CD4-positive, CD25-positive, alpha-beta regulatory T cell (primary cell): ENCODE results near the gene B3GNT9. TPM values are rescaled to one million over a fixed set of nuclear protein-coding genes. Genes with fewer than 3 reads are reported as not detected.

Experiments
- ATAC-seq, 2 donors: fragments of 150-1000 bp; cut with Tn5 transposase; one replicate each; pipeline ENCODE4 v1.10.0; 2021; ENCODE audit warnings: low read depth in 2 of 2, moderate number of reproducible peaks in 2 of 2, moderate library complexity in 1 of 2
- DNase-seq, 3 donors: peaks; one replicate each; pipeline versions ENCODE4 v3.0.0 to v3.0.0-alpha.2; 2012 to 2022; ENCODE audit warnings: mixed read lengths in 1 of 3
- H3K27ac ChIP-seq: one replicate; pipeline ENCODE4 v1.7.0; 2013; ENCODE audit warnings: mild to moderate bottlenecking, low read length; ENCODE audit not compliant: insufficient read depth, poor library complexity, severe bottlenecking
- H3K27me3 ChIP-seq: one replicate; pipeline ENCODE4 v1.7.0; 2013; ENCODE audit warnings: low read length; ENCODE audit not compliant: control insufficient read depth, insufficient read depth
- H3K36me3 ChIP-seq: one replicate; pipeline ENCODE4 v1.7.0; 2013; ENCODE audit warnings: mild to moderate bottlenecking, low read length, moderate library complexity; ENCODE audit not compliant: control insufficient read depth, insufficient read depth
- H3K4me1 ChIP-seq: 2 replicates; pipeline ENCODE4 v1.7.0; 2013; ENCODE audit warnings: mild to moderate bottlenecking, low read length; ENCODE audit not compliant: insufficient read depth, control insufficient read depth, poor library complexity, severe bottlenecking
- H3K4me3 ChIP-seq: one replicate; pipeline ENCODE4 v1.7.0; 2013; ENCODE audit warnings: low read depth, mild to moderate bottlenecking, low read length, moderate library complexity
- H3K9me3 ChIP-seq, 2 experiments: 1 replicate in 1 of 2; 2 replicates in 1 of 2; pipeline ENCODE4 v1.7.0; 2013; ENCODE audit warnings: low read length in 2 of 2, mild to moderate bottlenecking in 1 of 2, moderate library complexity in 1 of 2; ENCODE audit not compliant: control insufficient read depth in 2 of 2
- H3K27ac Mint-ChIP-seq, 3 donors: one replicate each; pipeline ENCODE4 v1.8.0; 2020 to 2022; ENCODE audit warnings: mild to moderate bottlenecking in 3 of 3, mixed read lengths in 3 of 3, moderate library complexity in 2 of 3
- H3K27me3 Mint-ChIP-seq: one replicate; pipeline ENCODE4 v1.8.0; 2022; ENCODE audit warnings: mild to moderate bottlenecking, mixed read lengths
- H3K36me3 Mint-ChIP-seq: one replicate; pipeline ENCODE4 v1.8.0; 2020; ENCODE audit warnings: mixed read lengths
- H3K4me1 Mint-ChIP-seq, 4 donors: one replicate each; pipeline ENCODE4 v1.8.0; 2020 to 2022; ENCODE audit warnings: mixed read lengths in 4 of 4, mild to moderate bottlenecking in 1 of 4
- H3K4me3 Mint-ChIP-seq, 4 donors: one replicate each; pipeline ENCODE4 v1.8.0; 2020 to 2022; ENCODE audit warnings: mild to moderate bottlenecking in 4 of 4, mixed read lengths in 4 of 4, moderate library complexity in 3 of 4
- H3K9me3 Mint-ChIP-seq, 7 donors: one replicate each; pipeline ENCODE4 v1.8.0; 2020 to 2022; ENCODE audit warnings: mixed read lengths in 7 of 7, mild to moderate bottlenecking in 3 of 7, moderate library complexity in 2 of 7
- polyA plus RNA-seq, 4 donors: library from polyadenylated mRNA; unstranded; fragments of 300-500 nt; fragmentation: Illumina TruSeq; gene quantifications; one replicate each; pipeline ENCODE4 v1.2.3, GENCODE V29; 2021
- total RNA-seq: library from RNA; stranded (reverse); gene quantifications from one replicate; pipeline ENCODE4 v1.2.3, GENCODE V29; 2022

The B3GNT9 gene
- total RNA-seq, result 3.4 TPM
- 1 to 10 TPM in 3 of 4 donors, under 1 TPM in 1; 0.44 to 1.3 (median 1.2) TPM for polyA plus RNA-seq

GRCh38 chr16:67150833-67151396 is at the start of gene B3GNT9:
Gene B3GNT9 (minus strand): TSS chr16:67150998. CDS start chr16:67150485, 513 bp downstream.
- Mint-ChIP-seq H3K36me3 (peaks cover 22% of the 10 kb centered on the region), H3K4me3 (peak within 1 kb of the TSS; percentile 27 to 75 (median 59)), H3K9me3 (no peaks in the 10 kb centered on the region), H3K4me1 (peaks cover 0 to 30% (median 13%) of the 10 kb centered on the region in 4 donors), H3K27ac (peak within 1 kb of the TSS in 1 of 3 donors; percentile 56), H3K27me3 (peaks cover 16% of the 10 kb centered on the region)
- no peak within 1 kb of the TSS for H3K27ac ChIP-seq
- H3K27me3 ChIP-seq, result no peaks in the 10 kb centered on the region
- no peaks in the 10 kb centered on the region for H3K9me3 ChIP-seq
- peak within 1 kb of the TSS; percentile 41 for H3K4me3 ChIP-seq
- no peak for ATAC-seq
- H3K4me1 ChIP-seq, result peaks cover 31% of the 10 kb centered on the region
- H3K36me3 ChIP-seq, result peaks cover 16% of the 10 kb centered on the region
- DNase-seq, result peak in 1 of 3 donors; percentile 68

DNA sequence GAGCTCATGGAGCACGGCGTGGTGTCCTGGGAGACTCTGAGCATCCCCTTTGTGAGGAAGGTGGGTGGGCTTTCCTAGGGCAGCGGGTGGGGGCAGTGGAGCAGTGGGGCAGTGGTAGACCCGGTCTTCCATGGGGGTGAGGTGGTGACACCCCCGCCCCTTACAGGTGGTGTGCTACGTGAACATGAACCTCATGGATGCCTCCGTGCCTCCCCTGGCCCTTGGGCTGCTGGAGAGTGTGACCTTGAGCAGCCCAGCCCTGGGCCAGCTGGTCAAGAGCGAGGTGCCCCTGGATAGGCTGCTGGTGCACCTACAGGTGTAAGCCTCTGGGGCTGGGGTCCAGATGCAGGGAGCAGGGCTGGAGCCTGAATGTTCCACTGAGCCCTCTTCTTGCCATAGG is 49.7 kb upstream of the B3GNT9 start:
- Histone ChIP-seq H3K4me1 (no peaks in the 10 kb centered on the region), H3K36me3 (peaks cover 41% of the 10 kb centered on the region), H3K9me3 (no peaks in the 10 kb centered on the region), H3K4me3 (no peak overlapping the region), H3K27ac (no peak overlapping the region), H3K27me3 (no peaks in the 10 kb centered on the region)
- DNase-seq (no peak), ATAC-seq (no peak)
- no peak overlapping the region for H3K27ac Mint-ChIP-seq
- H3K27me3 Mint-ChIP-seq, result no peaks in the 10 kb centered on the region
- no peaks in the 10 kb centered on the region for H3K9me3 Mint-ChIP-seq
- peaks cover 0 to 20% (median 13%) of the 10 kb centered on the region in 4 donors for H3K4me1 Mint-ChIP-seq
- H3K4me3 Mint-ChIP-seq, result no peak overlapping the region
- H3K36me3 Mint-ChIP-seq, result peaks cover 20% of the 10 kb centered on the region

GRCh38 chr16:67199808-67200198 is 49.0 kb upstream of the B3GNT9 start:
- Mint-ChIP-seq H3K4me3 (peak overlapping the region in 1 of 4 donors; percentile 47), H3K27me3 (no peaks in the 10 kb centered on the region), H3K4me1 (peaks cover 0 to 20% (median 15%) of the 10 kb centered on the region in 4 donors)

GRCh38 chr16:67199011-67199807 is 48.4 kb upstream of the B3GNT9 start, which contains the start of gene ELMO3:
Gene ELMO3 (plus strand): TSS chr16:67199131. CDS start chr16:67199327, 196 bp downstream.
- H3K27ac Mint-ChIP-seq, result no peak within 1 kb of the TSS
- peaks cover 0 to 26% (median 15%) of the 10 kb centered on the region in 4 donors for H3K4me1 Mint-ChIP-seq
- peak within 1 kb of the TSS in 2 of 4 donors; percentile 47 to 78 for H3K4me3 Mint-ChIP-seq
- Histone ChIP-seq H3K9me3 (no peaks in the 10 kb centered on the region), H3K4me1 (no peaks in the 10 kb centered on the region), H3K27ac (no peak within 1 kb of the TSS), H3K27me3 (no peaks in the 10 kb centered on the region), H3K4me3 (no peak within 1 kb of the TSS), H3K36me3 (peaks cover 54% of the 10 kb centered on the region)
- no peaks in the 10 kb centered on the region for H3K27me3 Mint-ChIP-seq
- ATAC-seq, result no peak
- no peak for DNase-seq
- H3K36me3 Mint-ChIP-seq, result peaks cover 27% of the 10 kb centered on the region
- no peaks in the 10 kb centered on the region for H3K9me3 Mint-ChIP-seq

More at GRCh38 chr16:67199808-67200198, 49.0 kb upstream of the B3GNT9 start:
- Mint-ChIP-seq H3K36me3 (peaks cover 26% of the 10 kb centered on the region), H3K9me3 (no peaks in the 10 kb centered on the region), H3K27ac (no peak overlapping the region)
- DNase-seq, result no peak
- Histone ChIP-seq H3K4me1 (no peaks in the 10 kb centered on the region), H3K9me3 (no peaks in the 10 kb centered on the region), H3K27me3 (no peaks in the 10 kb centered on the region), H3K4me3 (no peak overlapping the region), H3K36me3 (peaks cover 48% of the 10 kb centered on the region), H3K27ac (no peak overlapping the region)
- no peak for ATAC-seq

GRCh38 chr16:67198238-67198734 is 47.5 kb upstream of the B3GNT9 start:
- Histone ChIP-seq H3K9me3 (no peaks in the 10 kb centered on the region), H3K27ac (no peak overlapping the region), H3K4me1 (peaks cover 7% of the 10 kb centered on the region), H3K27me3 (no peaks in the 10 kb centered on the region), H3K36me3 (peaks cover 57% of the 10 kb centered on the region), H3K4me3 (no peak overlapping the region)
- peaks cover 27% of the 10 kb centered on the region for H3K36me3 Mint-ChIP-seq
- H3K27me3 Mint-ChIP-seq, result no peaks in the 10 kb centered on the region
- no peak for DNase-seq
- H3K9me3 Mint-ChIP-seq, result no peaks in the 10 kb centered on the region
- H3K4me3 Mint-ChIP-seq, result peak overlapping the region in 1 of 4 donors; percentile 78
- H3K27ac Mint-ChIP-seq, result no peak overlapping the region
- ATAC-seq, result peak in 1 of 2 donors; percentile 27
- peaks cover 0 to 35% (median 22%) of the 10 kb centered on the region in 4 donors for H3K4me1 Mint-ChIP-seq

DNA sequence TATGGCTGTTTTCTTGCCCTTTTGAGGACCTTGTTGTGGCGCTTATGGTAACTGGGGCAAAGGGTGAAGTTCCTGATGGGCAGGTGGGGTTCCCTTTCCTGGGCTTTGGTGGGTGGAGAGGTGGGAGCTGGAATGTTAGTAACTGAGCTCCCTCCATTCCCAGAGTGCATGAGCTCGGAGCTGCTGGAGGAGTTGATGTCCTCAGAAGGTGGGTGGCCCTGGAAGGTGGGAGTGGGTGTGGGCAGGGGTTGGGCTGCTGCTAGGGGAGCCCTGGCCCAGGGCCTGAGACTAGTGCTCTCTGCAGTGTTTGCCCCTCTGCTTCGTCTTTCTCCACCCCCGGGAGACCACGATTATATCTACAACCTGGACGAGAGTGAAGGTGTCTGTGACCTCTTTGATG is 46.9 kb upstream of the B3GNT9 start:
- H3K36me3 ChIP-seq, result peaks cover 57% of the 10 kb centered on the region
- Mint-ChIP-seq H3K27me3 (no peaks in the 10 kb centered on the region), H3K36me3 (peaks cover 27% of the 10 kb centered on the region), H3K27ac (no peak overlapping the region), H3K9me3 (no peaks in the 10 kb centered on the region), H3K4me1 (peaks cover 0 to 41% (median 24%) of the 10 kb centered on the region in 4 donors), H3K4me3 (peak overlapping the region in 1 of 4 donors; percentile 69)
- ATAC-seq (no peak), DNase-seq (no peak)
- H3K4me1 ChIP-seq, result peaks cover 13% of the 10 kb centered on the region
- no peaks in the 10 kb centered on the region for H3K27me3 ChIP-seq
- H3K9me3 ChIP-seq, result no peaks in the 10 kb centered on the region
- no peak overlapping the region for H3K27ac ChIP-seq
- no peak overlapping the region for H3K4me3 ChIP-seq

DNA sequence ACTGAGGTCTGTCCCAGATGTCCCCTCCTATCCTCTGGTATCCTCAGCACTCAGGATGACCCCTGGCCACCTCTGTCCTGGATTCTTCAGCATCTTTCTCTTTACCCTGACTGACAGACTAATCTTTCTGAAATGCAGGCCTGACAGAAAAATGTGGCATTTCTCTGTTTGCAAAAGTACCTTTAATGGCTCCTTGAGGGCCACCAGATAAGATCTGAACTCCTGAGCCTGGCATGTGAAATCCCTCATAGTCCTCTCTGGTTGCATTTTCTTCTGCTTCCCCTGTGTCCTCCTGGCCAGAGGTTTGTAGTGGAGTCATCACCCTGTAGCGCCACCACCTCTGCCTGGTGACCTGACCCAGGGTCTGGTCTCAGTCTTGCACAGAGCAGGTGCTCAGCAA is 46.1 kb upstream of the B3GNT9 start:
- Histone ChIP-seq H3K4me1 (peaks cover 19% of the 10 kb centered on the region), H3K4me3 (no peak overlapping the region), H3K36me3 (peaks cover 54% of the 10 kb centered on the region), H3K9me3 (no peaks in the 10 kb centered on the region), H3K27ac (no peak overlapping the region), H3K27me3 (no peaks in the 10 kb centered on the region)
- ATAC-seq (no peak), DNase-seq (no peak)
- peaks cover 27% of the 10 kb centered on the region for H3K36me3 Mint-ChIP-seq
- peaks cover 2 to 46% (median 26%) of the 10 kb centered on the region in 4 donors for H3K4me1 Mint-ChIP-seq
- peak overlapping the region in 1 of 3 donors; percentile 60 for H3K27ac Mint-ChIP-seq
- peak overlapping the region in 2 of 4 donors; percentile 45 to 77 for H3K4me3 Mint-ChIP-seq
- no peaks in the 10 kb centered on the region for H3K9me3 Mint-ChIP-seq
- H3K27me3 Mint-ChIP-seq, result no peaks in the 10 kb centered on the region
